ENCODE data around the gene CCDC197. TPM values are rescaled to one million over a fixed set of nuclear protein-coding genes. Genes with fewer than 3 reads are reported as not detected.
A peak's percentile ranks its signal among the peaks of the same experiment; 100 is the strongest.

Gene CCDC197
- total RNA-seq, 1 donor = not detected

- DNase-seq (ENCODE audit: low read depth in 2 of 3, low spot score in 2 of 3) = no peak
Observed at GRCh38 chr14:93976477-93977057, 20.5 kb upstream of the CCDC197 start, which contains the start of gene ASB2. Gene ASB2 (minus strand): TSS chr14:93976570. CDS start chr14:93964539, 12,031 bp downstream.

- DNase-seq (ENCODE audit: low read depth in 2 of 3, low spot score in 2 of 3) = no peak
Observed at GRCh38 chr14:93977171-93977570, 19.9 kb upstream of the CCDC197 start.

GRCh38 chr14:93977790-93978581 is 19.1 kb upstream of the CCDC197 start:
- peak in 2 of 3 donors; percentile 35 to 51 for DNase-seq (ENCODE audit: low read depth in 2 of 3, low spot score in 2 of 3)

DNA sequence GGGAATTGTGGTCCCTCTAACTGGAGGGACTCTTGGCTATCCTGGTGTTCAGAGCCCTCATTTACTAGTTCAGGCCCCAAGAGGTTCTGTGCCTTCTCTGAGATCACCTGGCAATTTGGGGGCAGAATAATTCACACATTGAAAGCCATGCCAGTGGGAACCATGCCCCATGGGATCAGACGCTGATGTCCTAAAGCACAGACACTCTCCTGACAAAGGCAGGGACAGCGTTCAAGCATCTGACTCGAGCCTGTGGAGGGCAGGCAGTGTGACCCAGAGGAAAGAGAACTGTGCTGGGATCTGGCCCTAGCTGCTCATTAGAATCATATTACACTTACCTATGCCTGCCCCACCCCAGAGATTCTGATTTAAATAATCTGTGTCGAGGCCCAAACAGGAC is 18.4 kb upstream of the CCDC197 start:
- no peak for DNase-seq (ENCODE audit: low read depth in 2 of 3, low spot score in 2 of 3)

- DNase-seq (ENCODE audit: low read depth in 2 of 3, low spot score in 2 of 3) = no peak
Observed at GRCh38 chr14:93980456-93981201, 16.5 kb upstream of the CCDC197 start.

GRCh38 chr14:93981316-93982229 is 15.5 kb upstream of the CCDC197 start:
- DNase-seq (ENCODE audit: low read depth in 2 of 3, low spot score in 2 of 3) = no peak

DNA sequence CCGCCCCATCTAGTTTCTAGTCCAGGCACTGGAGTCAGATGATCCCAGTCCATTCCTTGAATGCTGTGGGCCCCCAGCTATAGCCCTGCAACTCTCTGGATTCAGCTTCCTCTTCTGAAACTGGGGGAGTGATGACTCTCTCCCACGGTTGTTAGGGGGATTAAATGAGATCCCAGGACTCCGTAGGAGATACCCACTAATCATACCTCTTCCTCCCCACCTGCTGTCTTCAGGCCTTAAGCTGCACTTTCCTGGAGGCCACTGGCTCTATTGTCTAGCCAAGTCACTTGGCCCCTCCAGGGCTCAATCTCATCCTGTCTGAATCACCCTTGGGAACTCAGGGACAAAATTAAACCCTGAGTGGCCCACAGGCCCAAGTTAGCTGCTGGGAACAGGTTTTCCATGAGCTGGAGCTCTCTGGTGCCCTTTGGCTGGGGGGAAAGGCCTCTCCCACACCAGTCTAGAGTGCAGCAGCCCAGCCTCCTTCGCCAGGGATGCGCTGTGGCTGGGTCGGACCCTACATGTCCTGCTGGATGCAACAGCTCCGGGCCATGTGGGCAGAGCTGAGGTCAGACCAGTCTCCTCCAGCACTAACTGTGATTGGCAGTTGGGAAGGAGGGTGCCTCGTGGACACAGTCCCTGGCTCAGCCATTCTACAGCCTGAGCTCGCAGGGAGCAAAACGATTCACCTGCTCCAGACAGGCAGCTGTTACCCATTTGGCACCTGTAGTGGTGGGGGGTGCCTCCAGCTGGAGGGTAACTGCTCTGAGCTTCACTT is 14.7 kb upstream of the CCDC197 start:
- DNase-seq (ENCODE audit: low read depth in 2 of 3, low spot score in 2 of 3) = no peak

DNA sequence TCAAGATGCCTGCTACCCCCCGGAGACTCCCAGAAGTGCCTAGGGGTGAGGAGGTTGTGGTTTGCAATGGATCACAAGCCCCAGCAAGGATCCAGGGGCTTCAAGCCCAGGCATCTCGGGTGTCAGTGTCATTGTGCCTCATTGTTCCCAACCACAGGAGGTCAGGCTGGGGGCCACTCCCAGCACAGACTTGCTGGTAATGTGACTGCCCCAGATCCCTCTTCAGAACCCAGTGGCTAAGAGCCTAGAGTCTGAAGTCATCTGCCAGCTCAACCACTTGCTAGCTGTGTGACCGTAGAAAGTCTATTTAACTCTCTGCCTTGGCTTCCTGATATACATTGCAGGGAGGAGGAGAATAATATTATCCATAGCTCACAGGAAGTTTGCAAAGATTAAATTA is 13.0 kb upstream of the CCDC197 start:
- no peak for DNase-seq (ENCODE audit: low read depth in 2 of 3, low spot score in 2 of 3)

GRCh38 chr14:93984987-93985410 is 12.1 kb upstream of the CCDC197 start:
- peak in 1 of 3 donors; percentile 34 for DNase-seq (ENCODE audit: low read depth in 2 of 3, low spot score in 2 of 3)

- DNase-seq (ENCODE audit: low read depth in 2 of 3, low spot score in 2 of 3) = no peak
Observed at GRCh38 chr14:93986955-93987354, 10.1 kb upstream of the CCDC197 start.

- DNase-seq (ENCODE audit: low read depth in 2 of 3, low spot score in 2 of 3) = no peak
Observed at GRCh38 chr14:93987376-93987775, 9.7 kb upstream of the CCDC197 start.

GRCh38 chr14:93987815-93988476 is 9.2 kb upstream of the CCDC197 start:
- no peak for DNase-seq (ENCODE audit: low read depth in 2 of 3, low spot score in 2 of 3)

DNA sequence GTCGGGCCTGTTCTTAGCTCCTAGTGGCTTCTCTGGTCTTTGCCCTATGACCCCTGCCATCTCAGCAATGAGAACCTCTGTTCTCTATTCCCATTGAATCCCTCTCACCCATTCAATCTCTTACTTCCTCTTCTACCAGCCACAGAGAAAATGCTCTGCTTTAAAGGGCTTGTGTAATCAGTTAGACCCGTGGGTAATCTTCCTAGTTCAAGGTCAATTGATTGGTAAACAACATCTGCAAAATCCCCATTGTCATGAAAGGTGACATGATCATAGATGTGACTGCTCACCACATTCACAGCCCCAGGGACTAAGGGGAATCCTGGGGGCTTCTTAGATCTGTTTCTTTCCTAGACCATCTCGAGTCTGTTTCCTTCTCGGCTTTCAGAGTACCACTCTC is 7.2 kb upstream of the CCDC197 start:
- DNase-seq (ENCODE audit: low read depth in 2 of 3, low spot score in 2 of 3) = no peak

GRCh38 chr14:93991212-93991611 is 5.9 kb upstream of the CCDC197 start:
- DNase-seq (ENCODE audit: low read depth in 2 of 3, low spot score in 2 of 3) = no peak

DNA sequence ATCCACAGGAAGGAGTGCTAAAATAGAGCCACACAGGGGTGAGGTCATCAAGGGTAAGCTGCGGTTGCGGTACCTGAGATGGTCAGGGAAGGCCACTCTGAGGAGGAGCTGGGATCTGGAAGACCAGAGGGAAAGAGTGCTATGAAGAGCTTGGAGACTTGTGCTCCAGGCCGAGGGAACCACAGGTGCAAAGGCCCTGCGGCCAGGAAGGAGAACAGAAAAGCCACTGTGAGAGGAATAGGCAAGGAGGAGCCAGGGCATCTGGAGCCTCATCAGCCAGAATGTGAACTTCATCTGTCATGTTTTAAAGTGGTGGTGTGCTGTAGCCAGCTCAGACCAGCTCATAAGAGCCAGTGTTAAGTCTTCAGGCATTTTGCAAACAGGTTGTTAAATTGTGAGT is 5.5 kb upstream of the CCDC197 start:
- no peak for DNase-seq (ENCODE audit: low read depth in 2 of 3, low spot score in 2 of 3)

- no peak for DNase-seq (ENCODE audit: low read depth in 2 of 3, low spot score in 2 of 3)
Observed at GRCh38 chr14:93993382-93993781, 3.7 kb upstream of the CCDC197 start.

- no peak for DNase-seq (ENCODE audit: low read depth in 2 of 3, low spot score in 2 of 3)
Observed at GRCh38 chr14:93994919-93995682, 2.0 kb upstream of the CCDC197 start.

DNA sequence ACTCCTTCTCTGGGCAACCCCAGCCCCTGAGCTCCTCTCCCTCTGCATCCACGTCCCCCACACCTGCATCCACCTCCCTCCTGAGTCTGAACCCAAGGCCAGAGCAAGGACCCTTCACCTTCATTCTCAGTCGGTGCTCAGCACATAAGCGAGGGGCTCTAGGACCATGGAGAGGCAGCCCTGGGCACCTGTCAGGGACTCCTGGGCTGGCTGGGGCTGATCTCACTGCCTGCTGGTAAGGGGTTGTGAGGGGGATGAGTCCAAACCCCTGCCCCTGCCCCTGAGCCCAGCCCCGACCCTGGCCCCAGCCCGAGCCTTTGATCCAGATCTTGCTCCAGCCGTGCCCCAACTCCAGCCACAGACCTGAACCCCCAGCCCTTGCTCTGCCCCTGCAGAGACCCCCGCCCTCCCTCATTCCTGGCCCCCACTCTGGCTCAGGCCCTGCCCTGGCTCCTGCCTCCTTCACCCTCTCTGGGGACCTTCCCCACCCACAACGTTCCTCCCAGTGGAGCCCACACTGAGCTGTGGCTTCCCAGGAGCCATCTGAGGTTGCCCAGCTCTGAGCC is 888 bp upstream of the CCDC197 start:
- DNase-seq (ENCODE audit: low read depth in 2 of 3, low spot score in 2 of 3) = no peak
